GM20431 (cell line): ENCODE data around the gene PSPN.

ENCODE experiments used
- in situ Hi-C: fragments of 300-500 bp; cut with MseI, MboI; formaldehyde crosslinking; loops from one replicate; pipeline ENCODE4 v1.15.0; 2020; ENCODE audit warnings: low sequenced_read_pairs; ENCODE audit not compliant: unreplicated experiment

PSPN gene

DNA sequence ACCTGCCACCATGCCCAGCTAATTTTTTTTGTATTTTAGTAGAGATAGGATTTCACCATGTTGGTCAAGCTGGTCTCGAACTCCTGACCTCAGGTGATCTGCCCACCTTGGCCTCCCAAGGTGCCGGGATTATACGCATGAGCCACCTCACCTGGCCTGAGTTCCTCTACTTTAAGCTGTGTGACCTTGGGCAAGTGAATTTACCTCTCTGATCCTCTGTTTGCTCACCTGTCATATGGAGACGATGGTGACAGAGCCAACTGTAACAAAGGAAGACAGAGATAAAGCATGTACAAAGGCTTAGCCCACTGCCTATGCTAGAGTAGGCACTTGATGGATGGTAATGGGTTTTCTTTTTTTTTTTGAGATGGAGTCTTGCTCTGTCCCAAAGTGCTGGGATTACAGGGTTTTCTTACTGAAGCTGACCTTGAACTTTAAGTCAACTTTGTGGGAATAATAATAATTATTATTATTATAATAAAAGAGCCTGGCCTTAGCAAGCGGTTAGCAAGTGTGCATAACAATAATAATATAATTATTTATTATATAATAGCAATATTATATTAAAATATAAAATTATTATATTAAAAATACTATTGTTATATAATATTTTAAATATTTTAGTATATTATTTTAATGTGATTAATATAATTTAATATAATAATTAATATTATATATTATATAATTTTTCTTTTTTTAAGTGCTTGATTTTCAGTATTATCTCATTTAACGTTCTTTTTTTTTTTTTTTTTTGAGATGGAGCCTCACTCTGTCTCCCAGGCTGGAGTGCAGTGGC is 41.0 kb downstream of the PSPN start:
- in situ Hi-C loops, result no loop called here

GRCh38 chr19:6333439-6333838 is 42.3 kb downstream of the PSPN start, which contains the start of gene ACER1:
TSS of gene ACER1 (minus strand) at chr19:6333612. CDS start at chr19:6333551, 61 bp downstream.
- in situ Hi-C loops, result no loop called here

- in situ Hi-C loops, result no loop called here
Measured at GRCh38 chr19:6326815-6327214, 48.9 kb downstream of the PSPN start.

GRCh38 chr19:6325614-6326013 is 50.1 kb downstream of the PSPN start:
- in situ Hi-C loops, result no loop called here
